HepG2 (cell line): Measurements from ENCODE around the gene PLA2G4C.

ENCODE experiments used
- CREB1 ChIP-seq, 2 experiments: fragments of 450-650 bp in 1 of 2; IDR thresholded peaks; 2 replicates each; pipeline ENCODE4 v1.6.1; 2016 to 2017; ENCODE audit warnings: control low read depth in 1 of 2, mild to moderate bottlenecking in 1 of 2, missing compliant biosample characterization in 1 of 2, missing genetic modification characterization in 1 of 2
- CTCF ChIP-seq: sonication (generic); formaldehyde crosslinking; IDR thresholded peaks from 2 replicates; pipeline ENCODE4 v1.5.0; 2020; ENCODE audit warnings: mild to moderate bottlenecking, missing genetic modification reagents, moderate library complexity
- HNRNPH1 ChIP-seq: fragments of 200-400 bp; formaldehyde crosslinking; optimal IDR thresholded peaks from 2 replicates; pipeline ENCODE3; 2017; ENCODE audit warnings: mild to moderate bottlenecking, low read depth, low read length
- MNT ChIP-seq: fragments of 450-650 bp; IDR thresholded peaks from 2 replicates; pipeline ENCODE4 v1.6.1; 2016
- NR2F2 ChIP-seq: IDR thresholded peaks from 2 replicates; pipeline ENCODE4 v1.6.1; 2012; ENCODE audit warnings: low read depth, inconsistent platforms, borderline replicate concordance
- POLR2A ChIP-seq, 2 experiments: IDR thresholded peaks; 2 replicates each; pipeline ENCODE4 v1.6.1; 2011; ENCODE audit warnings: low read depth in 2 of 2, low read length in 2 of 2, mild to moderate bottlenecking in 1 of 2, moderate library complexity in 1 of 2; ENCODE audit not compliant: insufficient read depth in 1 of 2
- RAD21 ChIP-seq: fragments of 450-650 bp; formaldehyde crosslinking; IDR thresholded peaks from 2 replicates; pipeline ENCODE4 v1.5.0; 2020; ENCODE audit warnings: mild to moderate bottlenecking
- SALL2 ChIP-seq: sonication (generic); formaldehyde crosslinking; IDR thresholded peaks from 2 replicates; pipeline ENCODE4 v1.8.1; 2023; ENCODE audit warnings: mild to moderate bottlenecking, missing genetic modification reagents, inconsistent platforms
- SETDB1 ChIP-seq: sonication (generic); formaldehyde crosslinking; IDR thresholded peaks from 2 replicates; pipeline ENCODE4 v1.5.1; 2020; ENCODE audit warnings: missing genetic modification reagents, mild to moderate bottlenecking, borderline replicate concordance

- TF ChIP-seq CREB1 (IDR thresholded peaks at IDR 0.05) = no peak
- TF ChIP-seq CREB1 (CRISPR knock-in tag; IDR thresholded peaks at IDR 0.05) = no peak
- no peak for TF ChIP-seq CTCF (CRISPR knock-in tag)
- no peak for TF ChIP-seq MNT
- TF ChIP-seq SALL2 = no peak
- TF ChIP-seq RAD21 (CRISPR knock-in tag) = no peak
- no peak for TF ChIP-seq HNRNPH1
- TF ChIP-seq NR2F2 = no peak
- no peak for TF ChIP-seq POLR2A (IDR thresholded peaks at IDR 0.05; ENCODE audit: insufficient read depth in 1 of 2, low read depth in 2 of 2, low read length in 2 of 2)
- no peak for TF ChIP-seq SETDB1 (CRISPR knock-in tag)
Observed at GRCh38 chr19:48108997-48109782, 1.4 kb downstream of the PLA2G4C start.
